ENCODE results near the gene EXOC6. TPM values are rescaled to one million over a fixed set of nuclear protein-coding genes. Genes with fewer than 3 reads are reported as not detected.

The EXOC6 gene
- total RNA-seq, 1 experiment from 2014 or later = 12.9 TPM

DNA sequence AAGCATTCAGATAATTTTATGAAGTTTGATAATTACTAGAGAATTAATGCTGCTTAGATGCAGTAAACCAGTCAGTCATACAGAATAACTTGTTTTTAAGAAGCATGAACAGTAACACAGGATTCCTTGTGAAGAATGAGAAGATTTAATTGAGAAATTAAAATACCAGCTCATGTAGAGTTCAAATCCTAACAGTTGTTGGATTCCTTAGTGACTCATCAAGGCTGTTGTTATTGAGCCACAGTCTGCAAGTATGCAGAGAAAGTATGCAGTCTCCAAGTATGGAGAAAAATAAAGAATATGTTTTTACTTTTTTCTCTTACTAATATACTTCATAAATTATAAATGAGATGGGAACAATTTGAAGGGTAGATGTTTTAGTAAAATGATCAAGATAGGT is 182.1 kb downstream of the EXOC6 start (continued):
- TF ChIP-seq SP1 (IDR thresholded peaks at IDR 0.05; ENCODE audit: low read depth) (peak; percentile 25; the same call in 1 of the 2 replicates), EZH2 (IDR thresholded peaks at IDR 0.05) (no peak), POLR2A (IDR thresholded peaks at IDR 0.05; ENCODE audit: borderline replicate concordance, extremely low read depth, insufficient read depth, insufficient read length) (no peak), CEBPB (IDR thresholded peaks at IDR 0.05; ENCODE audit: low read depth) (no peak), CBX3 (IDR thresholded peaks at IDR 0.05; ENCODE audit: low read depth) (peak; percentile 38; the same call in 1 of the 2 replicates), ZNF274 (IDR thresholded peaks at IDR 0.05; ENCODE audit: low read depth, low read length) (no peak), ELF1 (IDR thresholded peaks at IDR 0.05; ENCODE audit: borderline replicate concordance, low read depth) (no peak), ZFX (IDR thresholded peaks at IDR 0.05) (no peak), POLR2AphosphoS5 (IDR thresholded peaks at IDR 0.05; ENCODE audit: low read depth, low read length) (no peak), SRF (IDR thresholded peaks at IDR 0.05; ENCODE audit: low read depth) (no peak)
- TF ChIP-seq, protein P1, sequence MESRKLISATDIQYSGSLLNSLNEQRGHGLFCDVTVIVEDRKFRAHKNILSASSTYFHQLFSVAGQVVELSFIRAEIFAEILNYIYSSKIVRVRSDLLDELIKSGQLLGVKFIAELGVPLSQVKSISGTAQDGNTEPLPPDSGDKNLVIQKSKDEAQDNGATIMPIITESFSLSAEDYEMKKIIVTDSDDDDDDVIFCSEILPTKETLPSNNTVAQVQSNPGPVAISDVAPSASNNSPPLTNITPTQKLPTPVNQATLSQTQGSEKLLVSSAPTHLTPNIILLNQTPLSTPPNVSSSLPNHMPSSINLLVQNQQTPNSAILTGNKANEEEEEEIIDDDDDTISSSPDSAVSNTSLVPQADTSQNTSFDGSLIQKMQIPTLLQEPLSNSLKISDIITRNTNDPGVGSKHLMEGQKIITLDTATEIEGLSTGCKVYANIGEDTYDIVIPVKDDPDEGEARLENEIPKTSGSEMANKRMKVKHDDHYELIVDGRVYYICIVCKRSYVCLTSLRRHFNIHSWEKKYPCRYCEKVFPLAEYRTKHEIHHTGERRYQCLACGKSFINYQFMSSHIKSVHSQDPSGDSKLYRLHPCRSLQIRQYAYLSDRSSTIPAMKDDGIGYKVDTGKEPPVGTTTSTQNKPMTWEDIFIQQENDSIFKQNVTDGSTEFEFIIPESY (IDR thresholded peaks at IDR 0.05; ENCODE audit: extremely low read depth, insufficient replicate concordance, low read length) = no peak

DNA sequence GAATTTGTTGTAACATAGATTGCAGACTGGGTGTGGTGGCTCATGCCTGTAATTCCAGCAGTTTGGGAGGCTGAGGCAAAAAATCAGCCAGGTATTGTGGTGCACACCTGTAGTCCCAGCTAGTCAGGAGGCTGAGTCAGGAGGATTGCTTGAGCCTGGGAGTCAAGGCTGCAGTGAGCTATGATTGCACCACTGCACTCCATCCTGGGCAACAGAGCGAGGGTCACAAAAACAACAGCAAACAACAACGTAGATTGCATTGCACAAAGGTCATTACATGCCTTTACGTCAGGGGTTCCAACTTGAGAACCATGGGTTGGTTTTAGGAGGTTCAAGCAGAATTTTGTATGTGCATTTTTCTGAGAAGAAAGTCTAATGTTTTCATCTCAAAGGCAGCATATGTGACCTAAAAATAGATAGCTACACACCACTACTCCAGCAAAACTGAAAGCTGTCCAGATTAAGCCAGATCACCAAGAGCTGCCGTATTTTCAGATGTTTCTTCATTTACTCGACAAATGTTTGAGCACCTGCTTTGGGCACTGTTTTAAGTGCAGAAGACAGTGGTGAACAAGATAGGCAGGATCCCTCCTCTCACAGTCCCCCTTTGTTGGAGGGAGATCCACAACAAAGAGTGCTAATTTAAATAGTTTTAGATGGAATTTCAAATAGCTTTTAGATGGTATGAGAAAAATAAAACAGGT is 183.9 kb downstream of the EXOC6 start:
- ChIA-PET CTCF (no interaction called here), POLR2A (no interaction called here), RAD21 (ENCODE audit: low non-redundant PET in 1 of 2, low total read pairs in 2 of 2, uncharacterized antibody in 2 of 2, unreplicated experiment in 2 of 2) (no interaction called here)
- Histone ChIP-seq H4K20me1 (ENCODE audit: insufficient read depth) (no peaks in the 10 kb centered on the region), H3K9me2 (ENCODE audit: insufficient read depth) (no peaks in the 10 kb centered on the region), H3K27ac (ENCODE audit: low read depth, low read length) (no peak overlapping the region), H3K4me3 (replicated peaks in 1 of 2; ENCODE audit: low read depth in 1 of 2, low read length in 2 of 2) (no peak overlapping the region), H3K4me1 (ENCODE audit: control insufficient read depth in 1 of 2, insufficient read depth in 2 of 2, low read length in 2 of 2) (peaks cover 19 to 37% of the 10 kb centered on the region in 2 experiments), H3K4me2 (ENCODE audit: low read length) (no peak overlapping the region), H3K36me3 (ENCODE audit: control insufficient read depth in 1 of 2, insufficient read depth in 2 of 2, low read length in 2 of 2) (no peaks in the 10 kb centered on the region), H3K9ac (ENCODE audit: low read length) (no peak overlapping the region), H2AFZ (ENCODE audit: low read depth, low read length, poor library complexity, severe bottlenecking) (no peak overlapping the region), H3K79me2 (ENCODE audit: insufficient read depth, low read length) (no peaks in the 10 kb centered on the region), H3K9me3 (ENCODE audit: control insufficient read depth in 1 of 2, insufficient read depth in 1 of 2, low read depth in 1 of 2, low read length in 2 of 2) (no peaks in the 10 kb centered on the region), H3K27me3 (ENCODE audit: insufficient read depth, low read length) (no peaks in the 10 kb centered on the region)
- DNase-seq (ENCODE audit: low read depth, low spot score) (no peak), ATAC-seq (no peak)
- intact Hi-C loops (cut with micrococcal nuclease) = loop anchor here (5.0 kb wide), 1 partner anchor 140 kb away; no protein-coding TSS in a partner anchor
- no peak for TF ChIP-seq ZNF274 (IDR thresholded peaks at IDR 0.05; ENCODE audit: low read depth, low read length)
- TF ChIP-seq RAD21 (IDR thresholded peaks at IDR 0.05; ENCODE audit: low read depth) = no peak
- TF ChIP-seq EGR1 (IDR thresholded peaks at IDR 0.05; ENCODE audit: low read depth) = no peak
- TF ChIP-seq CEBPB (IDR thresholded peaks at IDR 0.05; ENCODE audit: low read depth) = no peak
- TF ChIP-seq SP1 (IDR thresholded peaks at IDR 0.05; ENCODE audit: low read depth) = no peak
- TF ChIP-seq, protein P2, sequence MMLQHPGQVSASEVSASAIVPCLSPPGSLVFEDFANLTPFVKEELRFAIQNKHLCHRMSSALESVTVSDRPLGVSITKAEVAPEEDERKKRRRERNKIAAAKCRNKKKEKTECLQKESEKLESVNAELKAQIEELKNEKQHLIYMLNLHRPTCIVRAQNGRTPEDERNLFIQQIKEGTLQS (IDR thresholded peaks at IDR 0.05) = no peak
- no peak for TF ChIP-seq FOSL1 (IDR thresholded peaks at IDR 0.05; ENCODE audit: low read depth)
- BruUV-seq (replicated peaks) = no TSS peak
